Testis (tissue), 3 donors: ENCODE data around the gene ABCC4. TPM values are rescaled to one million over a fixed set of nuclear protein-coding genes. Genes with fewer than 3 reads are reported as not detected.

Experiments used
- DNase-seq: peaks from one replicate; pipeline ENCODE4 v3.0.0-alpha.2; 2019
- H3K27ac ChIP-seq, 2 donors: fragments of 200-600 bp; sonication (generic); one replicate each; pipeline ENCODE4 v1.5.1; 2019
- H3K27me3 ChIP-seq: fragments of 200-600 bp; sonication (generic); one replicate; pipeline ENCODE4 v1.5.1; 2019
- H3K36me3 ChIP-seq: fragments of 200-600 bp; sonication (generic); one replicate; pipeline ENCODE4 v1.5.1; 2017; ENCODE audit warnings: low read depth; ENCODE audit errors: missing control alignments
- H3K4me1 ChIP-seq: fragments of 200-600 bp; sonication (generic); one replicate; pipeline ENCODE4 v1.5.1; 2019
- H3K4me3 ChIP-seq, 2 donors: fragments of 200-600 bp; sonication (generic); one replicate each; pipeline ENCODE4 v1.5.1; 2017 to 2019
- H3K9me3 ChIP-seq: fragments of 200-600 bp; sonication (generic); one replicate; pipeline ENCODE4 v1.5.1; 2017
- CTCF ChIP-seq, 3 experiments: fragments of 450-650 bp in 2 of 3; fragments of 200-600 bp in 1 of 3; sonication (generic) in 1 of 3; IDR thresholded peaks; one replicate each; pipeline ENCODE4 v1.5.1; 2016 to 2019; ENCODE audit warnings: antibody characterized with exemption in 3 of 3, mild to moderate bottlenecking in 2 of 3, moderate library complexity in 1 of 3
- POLR2A ChIP-seq: fragments of 450-650 bp; IDR thresholded peaks from one replicate; pipeline ENCODE4 v1.6.1; 2017; ENCODE audit warnings: antibody characterized with exemption, mild to moderate bottlenecking, moderate library complexity
- WGBS, 2 donors: methylation state at CpG; one replicate each; pipeline ENCODE4 v1.1.5; 2018; 5-methylcytosine and 5-hydroxymethylcytosine counted together
- intact Hi-C: fragments of 100-400 bp; cut with DNase I; formaldehyde crosslinking; loops from one replicate; pipeline ENCODE4 v1.15.1; 2023; ENCODE audit warnings: low total_unique reads
- polyA plus RNA-seq: library from polyadenylated mRNA; stranded (reverse); fragments of 350-450 nt; fragmentation: Illumina TruSeq; extraction: RNeasy Lipid Tissue Mini Kit (QIAGEN cat#74804); gene quantifications from one replicate; pipeline ENCODE4 v1.2.3, GENCODE V29; 2014; ENCODE audit warnings: low read depth, low replicate concordance; ENCODE audit not compliant: insufficient read depth
- total RNA-seq, 2 donors: library from RNA; depleted of rRNA; stranded (reverse); fragments of >200 nt; gene quantifications; one replicate each; pipeline ENCODE4 v1.2.3, GENCODE V29; 2016

The ABCC4 gene
- total and polyA plus RNA-seq, 3 donors from 2014 or later = 11.0 to 23.5 (median 14.9) TPM

GRCh38 chr13:95044452-95045205 is 256.6 kb downstream of the ABCC4 start:
- Histone ChIP-seq H3K9me3 (no peaks in the 10 kb centered on the region), H3K27me3 (no peaks in the 10 kb centered on the region), H3K36me3 (no peaks in the 10 kb centered on the region), H3K4me1 (no peaks in the 10 kb centered on the region), H3K4me3 (no peak overlapping the region), H3K27ac (no peak overlapping the region)
- TF ChIP-seq CTCF (IDR thresholded peaks at IDR 0.05) (no peak), POLR2A (no peak)
- intact Hi-C loops = no loop called here
- DNase-seq = no peak
- 90 to 96% methylated on average over 4 of the region's 4 CpGs for WGBS, 2 donors

DNA sequence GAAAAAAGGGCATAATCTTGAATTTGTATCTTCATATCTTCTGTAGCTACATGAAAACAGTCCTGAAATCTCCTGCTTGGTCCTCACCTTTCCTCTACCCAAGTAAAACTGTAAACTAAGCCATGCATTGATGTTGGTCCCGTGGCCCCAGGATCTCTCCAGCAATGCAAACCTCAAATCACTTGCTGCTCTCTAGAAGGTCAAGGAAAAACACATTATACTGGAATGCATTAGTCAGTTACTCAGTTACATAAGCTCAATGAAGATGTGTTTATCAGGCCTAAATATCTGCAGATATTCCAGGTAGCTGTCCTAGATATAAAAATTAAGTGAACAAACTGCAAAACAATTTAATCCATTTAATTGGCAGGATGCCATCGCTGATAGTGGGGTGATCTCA is 261.8 kb downstream of the ABCC4 start:
- no peak for TF ChIP-seq CTCF (IDR thresholded peaks at IDR 0.05)
- TF ChIP-seq POLR2A = no peak
- DNase-seq = no peak
- Histone ChIP-seq H3K27ac (no peak overlapping the region), H3K4me1 (no peaks in the 10 kb centered on the region), H3K36me3 (no peaks in the 10 kb centered on the region), H3K9me3 (no peaks in the 10 kb centered on the region), H3K27me3 (no peaks in the 10 kb centered on the region), H3K4me3 (no peak overlapping the region)
- intact Hi-C loops = no loop called here
- WGBS, 2 donors = 74 to 88% methylated on average over 2 of the region's 2 CpGs

DNA sequence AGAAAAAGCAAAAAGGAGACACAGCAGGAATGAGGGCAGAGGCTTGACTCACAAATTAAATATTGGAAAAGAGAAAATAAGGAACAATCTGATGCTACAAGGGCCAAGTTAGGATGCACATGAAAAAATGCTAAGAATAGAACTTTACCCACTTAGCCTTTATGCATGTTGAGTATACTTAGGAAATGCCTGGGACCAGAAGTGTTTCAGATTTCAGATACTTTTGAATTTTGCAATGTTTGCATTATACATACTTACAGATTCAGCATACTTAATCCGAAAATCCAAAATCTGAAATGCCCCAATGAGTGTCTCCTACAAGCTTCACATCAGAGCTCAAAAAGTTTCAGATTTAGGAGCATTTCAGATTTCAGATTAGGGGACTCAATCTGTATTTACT is 262.3 kb downstream of the ABCC4 start:
- 95 to 100% methylated on average over 1 of the region's 1 CpG for WGBS, 2 donors
- Histone ChIP-seq H3K36me3 (no peaks in the 10 kb centered on the region), H3K27me3 (no peaks in the 10 kb centered on the region), H3K4me3 (no peak overlapping the region), H3K4me1 (no peaks in the 10 kb centered on the region), H3K9me3 (no peaks in the 10 kb centered on the region), H3K27ac (no peak overlapping the region)
- intact Hi-C loops = no loop called here
- no peak for TF ChIP-seq POLR2A
- TF ChIP-seq CTCF (IDR thresholded peaks at IDR 0.05) = no peak
- DNase-seq = no peak

DNA sequence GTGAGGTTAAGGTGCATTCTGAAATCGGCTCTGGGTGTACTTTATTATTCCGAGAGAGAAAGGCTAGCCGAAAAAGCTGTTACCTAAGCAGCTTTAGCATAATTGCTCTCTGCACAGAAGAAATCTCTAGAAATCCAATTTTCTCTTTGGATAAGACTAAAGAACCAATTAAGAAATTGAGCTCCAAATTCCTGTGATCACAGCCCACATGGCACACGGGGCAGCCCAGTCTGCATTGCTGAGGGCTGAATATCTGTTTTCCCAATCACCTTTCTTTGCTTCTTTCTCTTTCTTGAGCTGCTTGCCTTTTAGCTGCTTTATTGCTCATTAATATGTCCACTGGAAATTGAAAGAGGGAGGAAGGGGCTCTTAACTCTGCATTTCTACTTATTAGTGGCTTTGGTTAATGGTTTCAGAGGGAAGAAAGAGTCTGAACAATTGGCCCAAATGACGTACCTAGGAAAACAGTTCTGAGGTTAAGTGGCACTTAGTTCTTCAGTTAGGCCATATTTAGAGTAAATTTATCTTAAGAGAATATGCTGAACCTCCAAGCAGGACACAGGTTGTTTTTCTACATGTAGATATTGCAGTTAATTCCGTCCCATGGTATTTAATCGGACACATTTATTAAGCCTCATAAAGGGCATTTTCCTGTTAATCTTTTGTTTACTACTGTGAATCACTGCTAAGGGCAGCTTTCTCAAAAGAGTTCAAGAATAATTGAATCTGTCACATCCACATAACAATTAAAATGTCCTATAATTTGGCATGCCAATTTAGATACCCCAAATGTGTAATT is 265.7 kb downstream of the ABCC4 start:
- Histone ChIP-seq H3K27ac (no peak overlapping the region), H3K4me3 (no peak overlapping the region), H3K36me3 (no peaks in the 10 kb centered on the region), H3K9me3 (no peaks in the 10 kb centered on the region), H3K27me3 (no peaks in the 10 kb centered on the region), H3K4me1 (no peaks in the 10 kb centered on the region)
- WGBS, 2 donors = 90 to 93% methylated on average over 7 of the region's 7 CpGs
- no peak for DNase-seq
- intact Hi-C loops = no loop called here
- TF ChIP-seq POLR2A = no peak
- TF ChIP-seq CTCF (IDR thresholded peaks at IDR 0.05) = no peak
